HG03575 (cell line): ENCODE data around the gene PPIP5K2.
"Not testable (repeated sequence)": the region's sequence is repeated elsewhere in the genome, so short reads cannot be mapped to it uniquely, and the experiment has no call there.

Experiments
- ATAC-seq: cut with Tn5 transposase; IDR thresholded peaks from one replicate; pipeline ENCODE4 v1.9.1; 2021; ENCODE audit not compliant: unreplicated experiment, insufficient number of reproducible peaks, low FRiP score; ENCODE audit errors: extremely low read depth

PPIP5K2 gene

DNA sequence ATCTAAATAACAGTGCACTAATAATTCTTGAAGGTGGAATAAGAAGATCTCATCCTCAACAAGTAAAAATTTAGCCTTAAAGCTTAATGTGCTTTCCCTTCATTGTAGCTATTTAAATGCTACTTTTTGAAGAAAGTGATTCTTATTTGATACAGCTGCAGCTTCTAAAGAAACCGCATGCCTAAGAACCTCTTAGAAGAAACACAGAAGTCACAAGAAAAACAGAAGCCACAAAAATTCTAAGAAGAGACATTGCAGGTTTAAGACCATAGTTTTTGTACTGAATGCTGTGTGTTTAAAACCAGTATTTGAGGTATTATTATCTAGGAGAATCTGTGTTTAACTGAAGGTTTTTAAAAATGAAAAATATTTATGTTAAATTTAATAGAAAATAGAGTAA lies 68.3 kb downstream of the PPIP5K2 start:
- ATAC-seq = no peak

DNA sequence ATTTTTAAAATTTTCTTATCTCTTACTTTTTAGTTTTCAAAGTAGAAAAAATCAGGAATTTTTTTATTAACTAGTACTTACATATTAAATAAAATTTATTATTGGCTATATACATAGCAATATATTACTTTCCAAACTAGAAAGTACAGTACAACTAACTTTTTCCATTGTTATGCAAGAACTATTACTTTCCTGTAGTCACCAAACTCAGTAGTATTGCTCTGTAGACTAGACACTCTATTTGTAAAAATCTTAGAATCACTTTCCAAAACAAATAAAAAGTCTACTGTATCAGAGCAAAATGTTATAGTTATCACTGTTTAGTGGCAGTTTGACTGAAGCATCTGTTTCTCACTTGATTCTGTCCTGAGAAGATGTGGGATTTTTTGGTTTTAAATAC lies 83.1 kb downstream of the PPIP5K2 start:
- no peak for ATAC-seq

DNA sequence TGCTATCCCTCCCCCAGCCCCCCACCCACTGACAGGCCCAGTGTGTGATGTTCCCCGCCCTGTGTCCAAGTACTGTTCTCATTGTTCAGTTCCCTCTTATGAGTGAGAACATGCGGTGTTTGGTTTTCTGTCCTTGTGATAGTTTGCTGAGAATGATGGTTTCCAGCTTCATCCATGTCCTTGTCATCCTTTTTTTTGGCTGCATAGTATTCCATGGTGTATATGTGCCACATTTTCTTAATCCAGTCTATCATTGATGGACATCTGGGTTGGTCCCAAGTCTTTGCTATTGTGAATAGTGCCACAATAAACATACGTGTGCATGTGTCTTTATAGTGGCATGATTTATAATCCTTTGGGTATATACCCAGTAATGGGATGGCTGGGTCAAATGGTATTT lies 84.9 kb downstream of the PPIP5K2 start:
- not testable (repeated sequence) for ATAC-seq

GRCh38 chr5:103205991-103206700 lies 86.0 kb downstream of the PPIP5K2 start:
- no peak for ATAC-seq

DNA sequence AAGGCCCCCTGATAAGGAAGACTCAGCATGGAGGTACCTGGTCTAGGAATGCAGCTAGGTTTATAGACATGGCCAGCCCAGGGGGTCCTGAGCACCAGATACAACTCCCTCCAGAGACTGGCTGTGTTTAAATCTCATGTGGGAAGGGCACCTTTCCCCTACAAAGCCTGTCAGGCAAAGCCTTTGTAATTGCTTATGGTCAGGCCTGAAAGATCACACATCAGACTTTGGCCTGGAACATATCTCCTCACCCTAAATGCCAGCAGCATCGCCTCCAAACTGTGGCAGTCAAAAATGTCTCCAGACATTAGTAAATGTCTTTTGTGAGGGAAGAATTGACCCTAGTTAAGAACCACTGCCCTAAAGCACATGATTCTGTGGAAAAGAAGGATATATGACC lies 86.9 kb downstream of the PPIP5K2 start:
- ATAC-seq = no peak

DNA sequence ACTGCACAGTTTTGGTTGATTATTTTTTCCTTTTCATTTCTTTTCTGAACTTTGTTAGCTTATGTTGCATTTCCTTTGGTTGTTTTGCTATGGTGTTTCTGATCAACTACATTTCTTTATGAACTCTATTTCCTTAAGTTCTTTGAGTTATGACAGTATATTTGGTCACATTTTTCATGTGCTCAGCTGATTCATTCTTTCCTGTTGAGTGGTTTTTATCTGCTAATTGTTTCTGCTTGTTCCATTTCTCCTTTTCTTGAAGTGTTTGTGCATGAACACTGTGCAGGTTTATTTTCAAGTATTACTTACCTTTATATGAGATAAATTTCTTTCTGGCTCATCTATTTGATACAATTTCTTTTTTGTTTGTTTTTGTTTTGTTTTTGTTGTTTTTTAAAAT lies 87.6 kb downstream of the PPIP5K2 start:
- ATAC-seq = no peak

GRCh38 chr5:103208460-103208859 lies 88.4 kb downstream of the PPIP5K2 start:
- ATAC-seq = no peak

DNA sequence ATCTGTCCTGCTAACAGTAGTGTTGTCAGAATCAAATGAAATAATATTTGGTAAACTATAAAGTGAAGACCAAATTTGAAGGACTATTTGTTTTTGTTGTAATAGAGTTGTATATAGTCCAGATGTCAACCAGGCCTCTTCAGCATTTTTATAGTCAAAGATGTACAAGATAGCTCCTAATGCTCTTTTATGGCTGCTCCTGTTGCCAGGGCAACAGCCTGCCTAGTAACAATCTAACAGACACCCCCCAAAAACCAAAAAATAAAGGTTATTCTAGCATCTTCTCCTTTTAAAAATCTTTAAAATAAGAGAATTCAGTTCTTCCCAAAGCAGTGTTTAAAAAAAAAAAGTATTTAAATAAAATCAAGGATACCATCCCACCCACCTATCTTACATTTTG lies 89.0 kb downstream of the PPIP5K2 start:
- no peak for ATAC-seq

- no peak for ATAC-seq
Measured at GRCh38 chr5:103210952-103211351, 90.9 kb downstream of the PPIP5K2 start.

GRCh38 chr5:103211576-103212561 lies 91.8 kb downstream of the PPIP5K2 start:
- ATAC-seq = no peak

DNA sequence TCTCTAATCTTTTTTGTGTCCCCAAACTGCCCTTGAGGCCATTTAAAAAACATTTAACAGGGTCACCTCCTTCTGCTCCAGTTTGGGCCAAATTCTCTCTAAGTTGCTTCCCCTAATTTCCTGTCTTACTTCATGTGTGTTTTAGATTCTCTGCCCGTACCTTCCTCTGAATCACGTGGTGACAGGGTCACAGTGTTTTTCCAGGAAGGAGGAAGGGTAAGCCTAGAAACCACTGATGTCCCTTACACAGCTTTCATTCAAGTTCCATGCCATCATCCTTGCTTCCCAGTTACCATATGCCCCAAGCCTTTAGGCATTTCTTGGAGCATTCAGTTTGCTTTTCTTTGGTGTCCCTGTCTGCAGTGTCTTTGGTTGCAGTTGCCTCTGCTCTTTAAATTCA lies 96.0 kb downstream of the PPIP5K2 start:
- no peak for ATAC-seq

GRCh38 chr5:103216697-103217096 lies 96.6 kb downstream of the PPIP5K2 start:
- ATAC-seq = no peak

GRCh38 chr5:103217101-103217500 lies 97.0 kb downstream of the PPIP5K2 start:
- ATAC-seq = no peak

GRCh38 chr5:103218164-103218563 lies 98.1 kb downstream of the PPIP5K2 start:
- ATAC-seq = no peak

GRCh38 chr5:103219074-103219473 lies 99.0 kb downstream of the PPIP5K2 start:
- not testable (repeated sequence) for ATAC-seq

- no peak for ATAC-seq
Measured at GRCh38 chr5:103223031-103223955, 103.2 kb downstream of the PPIP5K2 start.

GRCh38 chr5:103224118-103224893 lies 104.2 kb downstream of the PPIP5K2 start:
- peak; percentile 89 for ATAC-seq

DNA sequence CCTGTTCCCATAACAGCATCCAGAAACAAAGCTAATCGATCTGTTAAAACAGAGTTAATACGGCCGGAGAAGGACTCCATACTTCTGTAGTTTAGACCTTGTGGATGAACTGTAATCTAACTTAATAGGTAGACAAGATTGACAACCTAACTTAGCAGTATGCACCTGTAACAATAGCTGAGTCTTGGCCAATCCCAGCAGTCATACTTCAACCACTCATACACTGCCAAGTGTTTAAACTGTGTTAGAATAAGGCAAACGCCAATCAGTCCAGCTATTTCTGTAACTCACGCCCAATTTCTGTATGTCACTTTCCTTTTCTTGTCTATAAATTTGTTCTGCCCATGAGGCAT lies 104.8 kb downstream of the PPIP5K2 start:
- ATAC-seq = no peak
